Measurements from ENCODE around the gene CFL1. TPM values are rescaled to one million over a fixed set of nuclear protein-coding genes. Genes with fewer than 3 reads are reported as not detected.
A peak's percentile ranks its signal among the peaks of the same experiment; 100 is the strongest.

The CFL1 gene
- total RNA-seq, 1 donor from 2014 or later = 2,365 TPM

GRCh38 chr11:65817835-65818680 lies 39.9 kb downstream of the CFL1 start:
- peak overlapping the region; percentile 64 for H3K4me3 ChIP-seq (ENCODE audit: low read depth, low read length)
- DNase-seq (ENCODE audit: low read depth) = no peak
- TF ChIP-seq, protein P1, sequence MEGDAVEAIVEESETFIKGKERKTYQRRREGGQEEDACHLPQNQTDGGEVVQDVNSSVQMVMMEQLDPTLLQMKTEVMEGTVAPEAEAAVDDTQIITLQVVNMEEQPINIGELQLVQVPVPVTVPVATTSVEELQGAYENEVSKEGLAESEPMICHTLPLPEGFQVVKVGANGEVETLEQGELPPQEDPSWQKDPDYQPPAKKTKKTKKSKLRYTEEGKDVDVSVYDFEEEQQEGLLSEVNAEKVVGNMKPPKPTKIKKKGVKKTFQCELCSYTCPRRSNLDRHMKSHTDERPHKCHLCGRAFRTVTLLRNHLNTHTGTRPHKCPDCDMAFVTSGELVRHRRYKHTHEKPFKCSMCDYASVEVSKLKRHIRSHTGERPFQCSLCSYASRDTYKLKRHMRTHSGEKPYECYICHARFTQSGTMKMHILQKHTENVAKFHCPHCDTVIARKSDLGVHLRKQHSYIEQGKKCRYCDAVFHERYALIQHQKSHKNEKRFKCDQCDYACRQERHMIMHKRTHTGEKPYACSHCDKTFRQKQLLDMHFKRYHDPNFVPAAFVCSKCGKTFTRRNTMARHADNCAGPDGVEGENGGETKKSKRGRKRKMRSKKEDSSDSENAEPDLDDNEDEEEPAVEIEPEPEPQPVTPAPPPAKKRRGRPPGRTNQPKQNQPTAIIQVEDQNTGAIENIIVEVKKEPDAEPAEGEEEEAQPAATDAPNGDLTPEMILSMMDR (conservative IDR thresholded peaks at IDR 0.05; ENCODE audit: low read depth, low read length) = peak; percentile 91

DNA sequence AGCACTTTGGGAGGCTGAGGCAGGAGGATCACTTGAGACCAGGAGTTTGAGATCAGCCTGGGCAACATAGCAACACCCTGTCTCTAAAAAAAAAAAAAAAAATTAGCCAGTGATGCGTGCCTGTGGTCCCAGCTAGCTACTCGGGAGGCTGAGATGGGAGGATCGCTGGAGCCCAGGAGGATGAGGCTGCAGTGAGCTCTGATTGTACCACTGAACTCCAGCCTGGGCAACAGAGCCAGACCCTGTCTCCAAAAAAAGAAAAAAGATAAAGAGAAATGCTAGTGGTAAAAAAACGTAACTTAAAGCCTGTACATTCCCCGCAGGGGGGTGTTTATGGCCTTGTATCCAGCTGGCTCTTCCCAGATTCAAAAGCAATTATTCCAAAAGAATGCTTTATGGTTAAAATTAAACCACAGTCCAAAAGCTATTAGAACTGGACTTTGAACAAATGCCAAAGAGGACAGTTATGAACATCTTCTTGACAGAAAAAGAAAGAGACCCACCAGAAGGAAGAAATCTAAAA lies 40.6 kb downstream of the CFL1 start:
- H3K4me3 ChIP-seq (ENCODE audit: low read depth, low read length) = peak overlapping the region; percentile 64
- TF ChIP-seq, protein P1 (conservative IDR thresholded peaks at IDR 0.05; ENCODE audit: low read depth, low read length) = no peak
- no peak for DNase-seq (ENCODE audit: low read depth)

DNA sequence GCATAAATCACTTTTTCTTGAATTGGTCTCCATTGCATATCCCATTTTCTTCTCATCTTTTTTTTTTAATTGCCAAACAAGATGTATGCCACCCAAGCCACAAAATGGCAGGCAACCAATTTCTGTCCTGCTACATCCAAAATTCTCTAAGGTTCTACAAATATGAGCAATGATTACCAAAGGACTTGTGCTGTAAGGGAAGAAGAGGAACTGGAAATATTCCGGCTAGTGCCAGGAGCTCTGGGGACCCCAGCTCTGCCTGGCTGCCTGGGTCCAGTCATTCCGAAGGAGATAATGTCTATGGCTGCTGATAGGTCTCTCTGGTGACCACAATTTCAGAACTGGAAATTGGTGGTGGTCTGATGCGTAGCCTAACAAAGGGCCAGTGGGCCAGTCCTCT lies 41.3 kb downstream of the CFL1 start:
- TF ChIP-seq, protein P1 (conservative IDR thresholded peaks at IDR 0.05; ENCODE audit: low read depth, low read length) = no peak
- H3K4me3 ChIP-seq (ENCODE audit: low read depth, low read length) = no peak overlapping the region
- no peak for DNase-seq (ENCODE audit: low read depth)

DNA sequence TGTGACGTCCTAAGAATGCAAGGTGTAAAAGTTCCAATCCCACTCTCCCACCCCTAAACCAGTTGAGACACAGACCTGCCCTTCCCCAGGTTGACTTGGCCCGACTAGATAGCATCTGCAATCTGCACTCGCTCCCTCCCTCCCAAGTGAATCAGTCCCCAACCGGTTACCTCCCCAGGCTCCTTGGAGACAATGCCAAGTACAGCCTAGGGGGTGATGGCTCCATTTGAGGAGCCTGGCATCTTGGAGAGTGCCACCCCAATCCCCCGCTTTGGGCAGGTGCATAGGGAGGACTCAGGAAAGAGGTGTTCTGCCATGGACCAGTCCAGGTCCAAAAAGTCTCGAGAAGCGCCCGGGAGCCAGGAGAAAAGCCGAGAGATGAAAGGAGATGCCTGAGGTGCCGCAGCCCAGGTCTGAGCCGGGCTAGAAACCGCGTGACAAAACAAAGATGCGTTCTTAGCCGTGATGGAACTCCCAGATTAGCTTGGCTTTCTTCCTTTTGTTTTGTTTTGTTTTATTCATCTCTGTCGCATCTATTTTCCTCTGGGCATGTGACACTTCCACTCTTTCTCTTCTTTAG lies 42.9 kb downstream of the CFL1 start:
- DNase-seq (ENCODE audit: low read depth) = no peak
- TF ChIP-seq, protein P1 (conservative IDR thresholded peaks at IDR 0.05; ENCODE audit: low read depth, low read length) = no peak

GRCh38 chr11:65814131-65814985 lies 43.6 kb downstream of the CFL1 start:
- TF ChIP-seq, protein P1 (conservative IDR thresholded peaks at IDR 0.05; ENCODE audit: low read depth, low read length) = no peak
- no peak for DNase-seq (ENCODE audit: low read depth)
- no peak overlapping the region for H3K4me3 ChIP-seq (ENCODE audit: low read depth, low read length)

More for the DNA sequence above, 42.9 kb downstream of the CFL1 start:
- no peak overlapping the region for H3K4me3 ChIP-seq (ENCODE audit: low read depth, low read length)

- no peak for DNase-seq (ENCODE audit: low read depth)
Measured at GRCh38 chr11:65811764-65812475, 46.1 kb downstream of the CFL1 start.

More at GRCh38 chr11:65811764-65812475, 46.1 kb downstream of the CFL1 start:
- no peak overlapping the region for H3K4me3 ChIP-seq (ENCODE audit: low read depth, low read length)
- TF ChIP-seq, protein P1 (conservative IDR thresholded peaks at IDR 0.05; ENCODE audit: low read depth, low read length) = no peak
